Hepatocyte (in vitro differentiated cells): ENCODE data around the gene SCYL3. TPM values are rescaled to one million over a fixed set of nuclear protein-coding genes. Genes with fewer than 3 reads are reported as not detected.

ENCODE experiments used
- DNase-seq: peaks from one replicate; pipeline ENCODE4 v3.0.0-alpha.2; 2016; ENCODE audit warnings: low spot score
- H2AFZ ChIP-seq: fragments of 200-600 bp; sonication (generic); 2 replicates; pipeline ENCODE4 v1.6.0; 2016; ENCODE audit warnings: antibody characterized with exemption, mild to moderate bottlenecking
- H3K27ac ChIP-seq: fragments of 200-600 bp; sonication (generic); 2 replicates; pipeline ENCODE4 v1.5.1; 2016; ENCODE audit warnings: mild to moderate bottlenecking
- H3K27me3 ChIP-seq: fragments of 200-600 bp; sonication (generic); 2 replicates; pipeline ENCODE4 v1.6.1; 2016
- H3K36me3 ChIP-seq: fragments of 200-600 bp; sonication (generic); replicated peaks from 2 replicates; pipeline ENCODE4 v1.5.1; 2016; ENCODE audit warnings: low read depth; ENCODE audit not compliant: insufficient read depth
- H3K4me1 ChIP-seq: fragments of 200-600 bp; sonication (generic); 2 replicates; pipeline ENCODE4 v1.5.1; 2016; ENCODE audit warnings: mild to moderate bottlenecking, moderate library complexity; ENCODE audit not compliant: insufficient read depth
- H3K4me2 ChIP-seq: fragments of 200-600 bp; sonication (generic); 2 replicates; pipeline ENCODE4 v1.6.0; 2016
- H3K4me3 ChIP-seq: fragments of 200-600 bp; sonication (generic); 2 replicates; pipeline ENCODE4 v1.5.1; 2016; ENCODE audit warnings: mild to moderate bottlenecking
- H3K79me2 ChIP-seq: fragments of 200-600 bp; sonication (generic); 2 replicates; pipeline ENCODE4 v1.6.0; 2017; ENCODE audit warnings: mild to moderate bottlenecking
- H3K9me2 ChIP-seq: fragments of 200-600 bp; sonication (generic); replicated peaks from 2 replicates; pipeline ENCODE4 v1.6.0; 2017; ENCODE audit warnings: mild to moderate bottlenecking; ENCODE audit not compliant: insufficient read depth
- H3K9me3 ChIP-seq: fragments of 200-600 bp; sonication (generic); 2 replicates; pipeline ENCODE4 v1.5.1; 2016; ENCODE audit warnings: low read depth, mild to moderate bottlenecking
- H4K20me1 ChIP-seq: fragments of 200-600 bp; sonication (generic); 2 replicates; pipeline ENCODE4 v1.6.0; 2016; ENCODE audit warnings: mild to moderate bottlenecking; ENCODE audit not compliant: insufficient read depth, poor library complexity, severe bottlenecking
- EZH2 ChIP-seq: fragments of 200-600 bp; sonication (generic); IDR thresholded peaks from 2 replicates; pipeline ENCODE4 v1.6.1; 2016; ENCODE audit warnings: antibody characterized with exemption, mild to moderate bottlenecking, borderline replicate concordance
- EZH2phosphoT487 ChIP-seq: fragments of 200-600 bp; sonication (generic); IDR thresholded peaks from one replicate; pipeline ENCODE4 v1.6.1; 2018; ENCODE audit warnings: antibody characterized with exemption, mild to moderate bottlenecking, low read depth, moderate library complexity; ENCODE audit not compliant: unreplicated experiment, severe bottlenecking
- WGBS: methylation state at CpG from one replicate; pipeline ENCODE4 v1.1.6; 2016; ENCODE audit warnings: low lambda C conversion rate; ENCODE audit errors: missing lambda C conversion rate; 5-methylcytosine and 5-hydroxymethylcytosine counted together
- polyA plus RNA-seq: library from polyadenylated mRNA; unstranded; fragments of >200 nt; fragmentation: Nextera tagmentation; extraction: Ambion mirVana; gene quantifications from 2 replicates; pipeline ENCODE4 v1.2.1, GENCODE V29; 2016
- small RNA-seq: library from RNA; depleted of rRNA; stranded (forward); fragments of <200 nt; gene quantifications from one replicate; pipeline ENCODE3, GENCODE V24; 2014
- total RNA-seq: library from RNA; depleted of rRNA; stranded (reverse); fragments of >200 nt; gene quantifications from 2 replicates; pipeline ENCODE4 v1.2.3, GENCODE V29; 2014
- TF ChIP-seq, protein P1 (sequence below): fragments of 200-600 bp; sonication (generic); IDR thresholded peaks from 2 replicates; pipeline ENCODE4 v1.5.1; 2016; ENCODE audit warnings: antibody characterized with exemption, mild to moderate bottlenecking; ENCODE audit not compliant: poor library complexity

SCYL3 gene
- total and polyA plus RNA-seq, 2 experiments from 2014 or later: 4.9 to 7.7 TPM

GRCh38 chr1:169809370-169810095 lies 84.2 kb downstream of the SCYL3 start:
- 60% methylated on average over 4 of the region's 4 CpGs for WGBS
- Histone ChIP-seq H2AFZ (no peak overlapping the region), H3K4me2 (no peak overlapping the region), H3K27ac (no peak overlapping the region), H3K4me1 (no peaks in the 10 kb centered on the region), H4K20me1 (no peaks in the 10 kb centered on the region), H3K4me3 (no peak overlapping the region), H3K36me3 (no peaks in the 10 kb centered on the region), H3K27me3 (no peaks in the 10 kb centered on the region), H3K9me2 (no peaks in the 10 kb centered on the region), H3K79me2 (no peaks in the 10 kb centered on the region), H3K9me3 (no peaks in the 10 kb centered on the region)
- TF ChIP-seq, protein P1, sequence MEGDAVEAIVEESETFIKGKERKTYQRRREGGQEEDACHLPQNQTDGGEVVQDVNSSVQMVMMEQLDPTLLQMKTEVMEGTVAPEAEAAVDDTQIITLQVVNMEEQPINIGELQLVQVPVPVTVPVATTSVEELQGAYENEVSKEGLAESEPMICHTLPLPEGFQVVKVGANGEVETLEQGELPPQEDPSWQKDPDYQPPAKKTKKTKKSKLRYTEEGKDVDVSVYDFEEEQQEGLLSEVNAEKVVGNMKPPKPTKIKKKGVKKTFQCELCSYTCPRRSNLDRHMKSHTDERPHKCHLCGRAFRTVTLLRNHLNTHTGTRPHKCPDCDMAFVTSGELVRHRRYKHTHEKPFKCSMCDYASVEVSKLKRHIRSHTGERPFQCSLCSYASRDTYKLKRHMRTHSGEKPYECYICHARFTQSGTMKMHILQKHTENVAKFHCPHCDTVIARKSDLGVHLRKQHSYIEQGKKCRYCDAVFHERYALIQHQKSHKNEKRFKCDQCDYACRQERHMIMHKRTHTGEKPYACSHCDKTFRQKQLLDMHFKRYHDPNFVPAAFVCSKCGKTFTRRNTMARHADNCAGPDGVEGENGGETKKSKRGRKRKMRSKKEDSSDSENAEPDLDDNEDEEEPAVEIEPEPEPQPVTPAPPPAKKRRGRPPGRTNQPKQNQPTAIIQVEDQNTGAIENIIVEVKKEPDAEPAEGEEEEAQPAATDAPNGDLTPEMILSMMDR: peak; percentile 65
- TF ChIP-seq EZH2: no peak
- peak; percentile 66 for DNase-seq

DNA sequence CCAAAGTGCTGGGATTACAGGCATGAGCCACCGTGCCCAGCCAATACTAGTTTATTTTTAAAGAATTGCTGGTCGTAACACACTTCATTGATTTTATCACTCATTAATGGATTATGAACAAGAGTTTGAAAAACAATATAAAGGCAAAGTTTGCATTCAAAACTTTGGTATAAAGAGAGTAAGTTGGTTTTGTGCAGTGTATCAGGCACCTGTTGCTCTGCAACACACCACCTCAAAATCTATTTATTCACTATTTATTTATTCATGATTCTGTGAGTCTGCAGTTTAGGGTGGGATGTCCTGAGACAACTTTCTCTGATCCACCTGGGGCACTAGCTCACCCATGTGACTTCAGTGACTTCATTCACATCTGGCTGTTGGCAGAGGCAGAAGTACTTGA lies 88.8 kb downstream of the SCYL3 start:
- Histone ChIP-seq H3K27ac (no peak overlapping the region), H3K27me3 (no peaks in the 10 kb centered on the region), H3K4me1 (no peaks in the 10 kb centered on the region), H3K36me3 (no peaks in the 10 kb centered on the region), H3K79me2 (no peaks in the 10 kb centered on the region), H3K4me2 (no peak overlapping the region), H3K9me3 (no peaks in the 10 kb centered on the region), H4K20me1 (no peaks in the 10 kb centered on the region), H3K4me3 (no peak overlapping the region), H3K9me2 (no peaks in the 10 kb centered on the region), H2AFZ (no peak overlapping the region)
- no peak for TF ChIP-seq EZH2phosphoT487
- TF ChIP-seq, protein P1: no peak
- no peak for TF ChIP-seq EZH2
- 93% methylated on average over 2 of the region's 2 CpGs for WGBS
- no peak for DNase-seq

- TF ChIP-seq EZH2: no peak
- TF ChIP-seq, protein P1: no peak
- H4K20me1 ChIP-seq: no peaks in the 10 kb centered on the region
- H3K4me2 ChIP-seq: no peak overlapping the region
- peaks cover under 1% of the 10 kb centered on the region for H3K79me2 ChIP-seq
- no peaks in the 10 kb centered on the region for H3K4me1 ChIP-seq
- no peak overlapping the region for H3K4me3 ChIP-seq
- H3K9me3 ChIP-seq: no peaks in the 10 kb centered on the region
- no peak for DNase-seq
- H3K36me3 ChIP-seq: no peaks in the 10 kb centered on the region
- H2AFZ ChIP-seq: no peak overlapping the region
- H3K27me3 ChIP-seq: no peaks in the 10 kb centered on the region
- H3K27ac ChIP-seq: no peak overlapping the region
- H3K9me2 ChIP-seq: no peaks in the 10 kb centered on the region
These were observed 90.8 kb downstream of the SCYL3 start for GRCh38 chr1:169802888-169803287.

Small RNA genes within 50 kb of the gene (small RNA-seq; reads per million reads assigned to genes)
- 0.22 reads per million for gene RN7SL333P

Other genes starting within 250 kb of the SCYL3 start
- gene SELL, start 182.3 kb downstream of the SCYL3 start, total RNA-seq: 0.96 and 1.5 TPM in 2 replicates
- gene SELL, start 182.3 kb downstream of the SCYL3 start, polyA plus RNA-seq: 1.1 and 2.2 TPM in 2 replicates
- gene SELE, start 159.8 kb downstream of the SCYL3 start, total RNA-seq: 0.03 and 0.12 TPM in 2 replicates
- gene SELE, start 159.8 kb downstream of the SCYL3 start, polyA plus RNA-seq: not detected in 2 replicates
- 7.4 and 10.8 TPM in 2 replicates for gene METTL18, start 99.0 kb downstream of the SCYL3 start, total RNA-seq
- gene METTL18, start 99.0 kb downstream of the SCYL3 start, polyA plus RNA-seq: 6.1 and 8.7 TPM in 2 replicates
- gene KIFAP3, start 180.8 kb upstream of the SCYL3 start, total RNA-seq: 20.0 and 28.2 TPM in 2 replicates
- 15.4 and 18.9 TPM in 2 replicates for gene KIFAP3, start 180.8 kb upstream of the SCYL3 start, polyA plus RNA-seq